ENCODE data around the gene DDC.

GRCh38 chr7:50472427-50472826, 92.8 kb downstream of the DDC start:
- TF ChIP-seq CTCF (conservative IDR thresholded peaks at IDR 0.05) (no peak), EZH2 (IDR thresholded peaks at IDR 0.05; ENCODE audit: low read depth) (no peak)

Measured in PC-9 (cell line).